HG02943 (cell line): Measurements from ENCODE around the gene APBA1.

Source experiments
- ATAC-seq: cut with Tn5 transposase; IDR thresholded peaks from one replicate; pipeline ENCODE4 v1.9.1; 2021; ENCODE audit warnings: mild to moderate bottlenecking, low read depth, moderate library complexity; ENCODE audit not compliant: unreplicated experiment

The APBA1 gene

GRCh38 chr9:69580582-69581214 is 91.5 kb downstream of the APBA1 start:
- no peak for ATAC-seq

GRCh38 chr9:69579760-69580581 is 92.2 kb downstream of the APBA1 start:
- ATAC-seq, result no peak

- ATAC-seq, result no peak
Measured at GRCh38 chr9:69579032-69579758, 93.0 kb downstream of the APBA1 start.

- ATAC-seq, result no peak
Measured at GRCh38 chr9:69578026-69578425, 94.1 kb downstream of the APBA1 start.

- ATAC-seq, result no peak
Measured at GRCh38 chr9:69577123-69577522, 95.0 kb downstream of the APBA1 start.

- ATAC-seq, result no peak
Measured at GRCh38 chr9:69574057-69574456, 98.1 kb downstream of the APBA1 start.

GRCh38 chr9:69573651-69574050 is 98.5 kb downstream of the APBA1 start:
- ATAC-seq, result no peak

GRCh38 chr9:69572611-69573010 is 99.6 kb downstream of the APBA1 start:
- no peak for ATAC-seq

- ATAC-seq, result no peak
Measured at GRCh38 chr9:69571032-69571431, 101.1 kb downstream of the APBA1 start.

GRCh38 chr9:69569738-69570451 is 102.3 kb downstream of the APBA1 start:
- no peak for ATAC-seq

GRCh38 chr9:69564557-69564956 is 107.6 kb downstream of the APBA1 start:
- no peak for ATAC-seq

- ATAC-seq, result no peak
Measured at GRCh38 chr9:69559126-69559525, 113.0 kb downstream of the APBA1 start.

GRCh38 chr9:69556707-69557106 is 115.5 kb downstream of the APBA1 start:
- ATAC-seq, result no peak

- no peak for ATAC-seq
Measured at GRCh38 chr9:69555802-69556201, 116.4 kb downstream of the APBA1 start.

GRCh38 chr9:69554945-69555344 is 117.2 kb downstream of the APBA1 start:
- ATAC-seq, result no peak

- no peak for ATAC-seq
Measured at GRCh38 chr9:69549310-69550202, 122.6 kb downstream of the APBA1 start.

- ATAC-seq, result no peak
Measured at GRCh38 chr9:69548681-69549080, 123.5 kb downstream of the APBA1 start.

- no peak for ATAC-seq
Measured at GRCh38 chr9:69546265-69546664, 125.9 kb downstream of the APBA1 start.

GRCh38 chr9:69542942-69543704 is 129.0 kb downstream of the APBA1 start:
- no peak for ATAC-seq
